IPS-NIHi7 (cell line): Measurements from ENCODE around the gene CHST8.

Source experiments
- DNase-seq: peaks from one replicate; pipeline ENCODE4 v3.0.0; 2012; ENCODE audit warnings: mixed read lengths; ENCODE audit errors: extremely low spot score

The CHST8 gene

DNA sequence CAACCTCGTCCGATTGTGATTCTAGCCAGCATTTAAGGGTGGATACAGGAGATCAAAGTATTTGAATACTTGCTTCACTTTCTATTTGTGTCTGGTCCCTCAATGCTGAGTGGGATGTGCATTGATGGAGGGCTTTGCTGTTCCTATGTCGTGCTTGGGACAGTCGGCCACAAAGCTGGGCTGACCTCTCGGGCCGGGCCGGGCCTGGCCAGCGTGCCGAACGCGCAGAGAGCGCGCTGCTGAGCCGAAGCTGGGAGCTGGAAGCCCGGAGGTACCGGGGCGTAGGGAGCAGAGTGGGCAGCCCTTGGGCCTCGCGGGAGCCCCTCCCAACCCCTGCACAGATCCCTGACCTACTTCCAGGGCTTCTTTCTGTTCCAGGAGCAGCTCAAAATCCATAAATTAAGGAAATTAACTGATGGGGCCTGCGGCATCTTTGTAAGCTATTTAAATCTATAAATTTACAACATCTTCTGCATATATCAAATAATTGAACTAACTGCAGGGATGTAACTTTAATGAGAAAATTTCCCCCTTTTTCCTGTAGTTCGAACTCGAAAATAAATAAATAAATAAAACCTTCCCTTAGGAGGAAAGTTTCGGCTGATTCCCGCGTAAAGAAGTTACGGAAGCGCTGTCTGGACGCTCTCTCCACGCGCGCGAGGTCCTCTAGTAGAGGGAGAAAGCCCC is 173.1 kb downstream of the CHST8 start:
- peak; percentile 46 for DNase-seq

GRCh38 chr19:33795370-33796163 is 173.8 kb downstream of the CHST8 start:
- DNase-seq: peak; percentile 92

GRCh38 chr19:33796164-33796875 is 174.6 kb downstream of the CHST8 start, which contains the start of gene KCTD15:
TSS of gene KCTD15 (plus strand) at chr19:33796870. CDS start at chr19:33800455, 3,585 bp downstream.
- no peak for DNase-seq

GRCh38 chr19:33797802-33798671 is 176.3 kb downstream of the CHST8 start:
- peak; percentile 82 for DNase-seq

GRCh38 chr19:33798681-33799111 is 176.9 kb downstream of the CHST8 start:
- peak; percentile 49 for DNase-seq

DNA sequence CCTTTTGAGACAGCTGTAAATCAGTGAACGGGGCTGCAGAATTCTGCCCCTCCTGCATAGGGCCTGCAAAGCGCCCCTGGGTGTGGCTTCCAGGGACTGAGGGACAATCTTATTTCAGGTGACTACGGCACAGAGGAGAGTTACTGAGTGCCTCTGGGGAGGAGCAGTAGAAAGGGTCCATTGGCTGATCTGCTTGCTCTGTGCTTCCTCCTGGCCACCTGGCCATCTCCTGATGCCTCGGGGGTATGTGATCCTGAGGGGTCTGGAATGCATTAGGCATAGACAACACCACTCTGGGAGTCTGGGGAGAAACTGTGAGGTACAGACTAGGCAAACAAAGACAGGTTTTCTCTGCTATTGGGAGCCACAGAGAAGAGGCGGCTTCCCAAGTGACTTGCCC is 177.7 kb downstream of the CHST8 start:
- DNase-seq: no peak

DNA sequence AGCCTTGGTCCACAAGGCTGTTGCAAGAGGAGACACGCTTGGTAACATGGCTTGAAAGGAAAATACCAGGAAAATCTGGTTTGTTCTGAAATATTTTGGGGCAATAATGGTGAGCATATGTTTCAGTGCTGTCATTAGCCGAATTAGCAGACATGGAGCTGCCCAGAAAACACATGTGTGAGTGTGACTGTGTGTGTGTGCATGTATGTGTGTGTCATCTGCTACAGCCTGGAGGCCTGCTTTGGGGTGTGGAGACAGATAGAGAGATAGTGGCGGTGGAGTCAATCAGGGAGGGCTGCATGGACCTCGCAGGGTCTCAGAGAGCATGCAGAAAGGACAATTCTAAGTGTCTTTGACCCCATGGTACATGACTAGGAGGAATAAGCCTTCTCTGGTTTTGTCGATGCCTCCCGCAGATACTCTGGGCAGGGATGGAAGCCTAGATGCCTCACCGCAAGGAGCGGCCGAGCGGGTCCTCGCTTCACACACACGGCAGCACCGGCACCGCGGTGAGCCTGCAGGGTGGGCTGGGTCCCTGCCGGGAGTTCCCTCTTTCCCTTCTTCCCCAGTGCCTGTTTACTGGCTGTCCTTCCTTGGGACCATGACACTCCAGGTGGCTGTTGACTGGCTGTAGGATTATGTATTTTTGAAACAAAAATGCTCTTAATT is 178.4 kb downstream of the CHST8 start:
- no peak for DNase-seq

- DNase-seq: no peak
Observed at GRCh38 chr19:33801411-33801810, 179.7 kb downstream of the CHST8 start.

DNA sequence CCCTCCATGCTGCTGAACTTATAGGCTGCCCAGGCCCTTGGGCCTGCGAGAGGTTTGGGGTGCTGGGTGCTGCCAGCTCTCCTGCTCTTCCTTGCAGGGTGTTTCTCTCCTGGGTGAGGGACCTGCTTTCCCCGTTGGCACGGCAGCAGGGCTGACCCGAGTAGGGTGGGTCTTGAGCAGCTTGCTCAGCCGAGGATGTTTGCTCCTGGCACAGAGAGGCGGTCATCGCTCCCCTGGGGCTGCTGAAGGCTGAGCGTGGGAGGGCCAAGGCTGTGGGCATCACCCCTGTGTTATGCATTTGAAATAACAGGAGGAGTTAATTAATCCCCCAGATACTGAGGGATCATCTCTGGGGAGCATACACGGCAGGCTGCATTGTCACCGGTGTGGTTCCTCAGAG is 180.2 kb downstream of the CHST8 start:
- no peak for DNase-seq

- DNase-seq: no peak
Observed at GRCh38 chr19:33802801-33803200, 181.0 kb downstream of the CHST8 start.

DNA sequence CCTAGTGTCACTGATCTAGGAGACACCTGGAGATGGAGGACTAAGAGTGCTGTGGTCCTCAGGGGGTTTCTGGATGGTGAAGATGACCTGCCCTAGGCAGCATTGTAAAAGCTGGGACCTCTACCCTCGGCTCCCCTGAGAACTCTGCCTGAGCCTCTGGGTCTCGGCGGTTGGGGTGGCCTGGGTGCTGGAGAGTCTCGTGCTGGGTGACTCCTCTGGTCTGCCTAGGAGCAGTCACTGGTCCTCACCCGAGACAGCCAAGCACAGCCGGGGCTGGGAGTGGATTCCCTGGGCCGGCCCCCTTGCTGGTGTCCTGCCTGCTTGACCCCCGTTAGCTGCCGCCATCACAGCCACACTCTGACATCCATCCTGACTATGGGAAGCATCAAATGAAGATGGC is 181.6 kb downstream of the CHST8 start:
- DNase-seq: no peak

GRCh38 chr19:33804021-33804799 is 182.5 kb downstream of the CHST8 start:
- no peak for DNase-seq

GRCh38 chr19:33805313-33805712 is 183.6 kb downstream of the CHST8 start:
- DNase-seq: no peak

GRCh38 chr19:33805840-33806433 is 184.2 kb downstream of the CHST8 start:
- DNase-seq: no peak

DNA sequence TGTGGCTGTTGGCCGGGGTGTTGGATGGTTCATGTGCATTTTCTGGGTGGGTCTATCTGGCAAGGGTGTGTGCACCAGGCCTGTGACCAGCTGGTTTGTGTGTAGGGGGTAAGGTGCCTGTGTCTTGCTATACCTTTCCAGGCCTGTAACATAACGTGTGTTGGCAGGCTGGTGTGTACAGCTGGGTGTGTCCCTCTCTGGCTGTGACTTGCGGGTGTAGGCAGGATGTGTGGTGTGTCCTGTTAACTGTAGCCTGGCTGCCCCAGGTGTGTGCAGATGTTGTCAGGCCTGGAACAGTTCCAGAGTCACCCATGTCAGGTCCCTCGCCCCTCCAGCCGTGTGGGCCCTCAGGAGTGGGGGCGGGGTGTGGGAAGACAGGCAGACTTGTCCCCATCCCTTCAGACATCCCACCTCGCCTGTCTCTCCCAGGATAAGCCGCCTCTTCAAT is 184.7 kb downstream of the CHST8 start:
- DNase-seq: no peak

- no peak for DNase-seq
Observed at GRCh38 chr19:33808399-33808798, 186.6 kb downstream of the CHST8 start.

- no peak for DNase-seq
Observed at GRCh38 chr19:33809960-33810359, 188.2 kb downstream of the CHST8 start.

DNA sequence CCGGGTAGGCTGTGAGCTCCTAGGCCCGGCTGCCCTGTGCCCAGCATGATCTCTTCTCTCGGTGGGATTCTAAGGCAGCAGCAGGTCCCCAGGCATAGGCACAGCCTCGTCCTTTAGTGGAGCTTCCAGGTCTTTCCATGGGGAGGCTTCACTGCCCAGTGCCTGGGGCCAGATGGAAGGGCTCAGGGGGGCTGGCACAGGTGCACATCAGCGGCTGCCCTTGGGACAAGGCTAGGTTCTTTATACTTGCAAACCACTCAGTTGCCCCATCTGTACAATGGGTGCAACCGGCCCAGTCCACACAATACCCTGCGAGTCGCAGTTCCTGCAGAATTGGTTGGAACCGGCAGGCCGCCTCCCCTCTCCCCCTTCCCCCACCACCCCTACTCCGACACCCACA is 189.1 kb downstream of the CHST8 start:
- no peak for DNase-seq

GRCh38 chr19:33811246-33811645 is 189.5 kb downstream of the CHST8 start:
- no peak for DNase-seq
